ENCODE data around the gene IRF7.
A peak's percentile ranks its signal among the peaks of the same experiment; 100 is the strongest.

IRF7 gene

GRCh38 chr11:620935-621814 is 5.4 kb upstream of the IRF7 start:
- no peak for DNase-seq (ENCODE audit: low read depth)

- DNase-seq (ENCODE audit: low read depth) = no peak
These were observed 4.5 kb upstream of the IRF7 start for GRCh38 chr11:620201-620600.

GRCh38 chr11:619628-620050 is 3.9 kb upstream of the IRF7 start:
- DNase-seq (ENCODE audit: low read depth) = no peak

- DNase-seq (ENCODE audit: low read depth) = no peak
These were observed 3.3 kb upstream of the IRF7 start for GRCh38 chr11:618856-619627.

- no peak for DNase-seq (ENCODE audit: low read depth)
These were observed 2.3 kb upstream of the IRF7 start for GRCh38 chr11:617912-618682.

GRCh38 chr11:617199-617911 is 1.6 kb upstream of the IRF7 start:
- DNase-seq (ENCODE audit: low read depth) = no peak

- no peak for DNase-seq (ENCODE audit: low read depth)
These were observed 809 bp upstream of the IRF7 start for GRCh38 chr11:616320-617198.

GRCh38 chr11:614623-615503 is 887 bp downstream of the IRF7 start:
- no peak for DNase-seq (ENCODE audit: low read depth)

GRCh38 chr11:614021-614622 is 1.6 kb downstream of the IRF7 start:
- no peak for DNase-seq (ENCODE audit: low read depth)

- DNase-seq (ENCODE audit: low read depth) = peak; percentile 72
These were observed 2.3 kb downstream of the IRF7 start for GRCh38 chr11:613369-613968.

GRCh38 chr11:612961-613300 is 2.8 kb downstream of the IRF7 start:
- DNase-seq (ENCODE audit: low read depth) = no peak

GRCh38 chr11:612201-612960 is 3.4 kb downstream of the IRF7 start:
- DNase-seq (ENCODE audit: low read depth) = no peak

- no peak for DNase-seq (ENCODE audit: low read depth)
These were observed 4.5 kb downstream of the IRF7 start for GRCh38 chr11:611001-611996.

- DNase-seq (ENCODE audit: low read depth) = no peak
These were observed 5.5 kb downstream of the IRF7 start for GRCh38 chr11:610146-610801.

- DNase-seq (ENCODE audit: low read depth) = no peak
These were observed 6.4 kb downstream of the IRF7 start for GRCh38 chr11:609341-609811.

GRCh38 chr11:608791-609251 is 6.9 kb downstream of the IRF7 start:
- DNase-seq (ENCODE audit: low read depth) = no peak
